Measurements from ENCODE around the gene PTPRT. TPM values are rescaled to one million over a fixed set of nuclear protein-coding genes. Genes with fewer than 3 reads are reported as not detected.

PTPRT gene
- total and polyA plus RNA-seq, 2 of the 13 experiments (the other 11 are each of a cell fraction or from before 2014, with no cell fraction given): under 0.01 to 0.09 TPM

GRCh38 chr20:43188861-43189553 is 699 bp downstream of the PTPRT start (continued):
- no peak for TF ChIP-seq ZNF816 (CRISPR knock-in tag; IDR thresholded peaks at IDR 0.05; ENCODE audit: borderline replicate concordance)

DNA sequence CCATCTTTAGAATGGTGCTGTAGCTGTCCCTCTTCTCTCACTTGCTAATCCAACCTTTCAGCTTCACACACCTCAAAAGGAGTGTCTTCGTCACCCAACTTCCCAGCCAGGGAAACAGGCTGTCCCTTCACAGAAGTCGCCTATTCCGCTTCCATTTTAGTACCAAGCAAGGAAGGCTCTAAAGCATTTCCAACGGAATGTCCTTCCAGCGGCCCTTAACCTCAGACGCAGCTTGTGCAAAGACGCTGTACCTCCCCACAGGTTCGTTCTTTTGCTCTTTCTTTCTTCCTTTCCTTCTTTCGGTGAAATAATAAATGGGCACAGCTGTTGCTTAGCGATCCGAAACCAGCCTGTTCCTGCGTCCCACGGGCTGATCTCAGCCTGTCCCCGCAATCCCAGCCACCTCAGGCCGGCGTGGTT is 1.5 kb downstream of the PTPRT start:
- Histone ChIP-seq H3K27ac (ENCODE audit: extremely low read length, insufficient read depth, low read length) (no peak overlapping the region), H3K9me3 (ENCODE audit: low read length) (no peaks in the 10 kb centered on the region), H3K9ac (ENCODE audit: insufficient read depth, low read depth, low read length) (no peak overlapping the region), H3K79me2 (ENCODE audit: insufficient read depth, low read length) (no peaks in the 10 kb centered on the region), H3K4me2 (ENCODE audit: low read depth, low read length) (no peak overlapping the region), H3K27me3 (ENCODE audit: control insufficient read depth in 1 of 2, insufficient read depth in 2 of 2, low read length in 2 of 2) (peaks cover 9 to 51% of the 10 kb centered on the region in 2 experiments; a peak in 3 of 5 replicates), H3K4me3 (replicated peaks in 1 of 3; ENCODE audit: insufficient read depth in 1 of 3, low read depth in 2 of 3, low read length in 3 of 3) (no peak overlapping the region), H3K36me3 (replicated peaks in 1 of 2; ENCODE audit: control insufficient read depth in 1 of 2, insufficient read depth in 2 of 2, low read length in 2 of 2) (no peaks in the 10 kb centered on the region), H4K20me1 (ENCODE audit: insufficient read depth, low read length) (no peaks in the 10 kb centered on the region; the same call in 1 of the 2 replicates), H3K4me1 (ENCODE audit: insufficient read depth, low read length) (no peaks in the 10 kb centered on the region), H2AFZ (ENCODE audit: low read length) (no peak overlapping the region)
- POLR2A ChIA-PET: no interaction called here
- TF ChIP-seq ZNF280B (CRISPR knock-in tag; IDR thresholded peaks at IDR 0.05; ENCODE audit: borderline replicate concordance) (0 out of 2 replicates have a peak, but pooled peaks have one; percentile 30), EZH2 (conservative IDR thresholded peaks at IDR 0.05; ENCODE audit: low read depth, low read length) (peak; percentile 89), ZNF800 (CRISPR knock-in tag; IDR thresholded peaks at IDR 0.05) (no peak), DRAP1 (CRISPR knock-in tag; IDR thresholded peaks at IDR 0.05) (no peak)
- WGBS (ENCODE audit: low lambda C conversion rate): 11% methylated on average over 16 of the region's 16 CpGs
- no peak for DNase-seq (ENCODE audit: low spot score)
- in situ Hi-C loops (cut with HindIII; ENCODE audit: extremely low pct_ligation_motif_present, low pct_unique_long_range_greater_than_20kb): no loop called here
- CTCF ChIA-PET (ENCODE audit: low intra/inter-chr PET ratio, low total read pairs): interaction anchor here (0.9 to 2.6 kb wide), 7 partner anchors 658 to 1490 kb away, joined by 3 to 30 read pairs (median 6); no protein-coding TSS in a partner anchor
- intact Hi-C loops (cut with micrococcal nuclease; ENCODE audit: unreplicated experiment): no loop called here
- no peak for ATAC-seq
- no peak for FAIRE-seq
- BruUV-seq (replicated peaks): no TSS peak
